ENCODE data around the gene SELENOI. TPM values are rescaled to one million over a fixed set of nuclear protein-coding genes. Genes with fewer than 3 reads are reported as not detected.
"Not testable (repeated sequence)": the region's sequence is repeated elsewhere in the genome, so short reads cannot be mapped to it uniquely, and the experiment has no call there.

SELENOI gene
- total RNA-seq, 1 experiment from 2014 or later: 17.6 TPM

DNA sequence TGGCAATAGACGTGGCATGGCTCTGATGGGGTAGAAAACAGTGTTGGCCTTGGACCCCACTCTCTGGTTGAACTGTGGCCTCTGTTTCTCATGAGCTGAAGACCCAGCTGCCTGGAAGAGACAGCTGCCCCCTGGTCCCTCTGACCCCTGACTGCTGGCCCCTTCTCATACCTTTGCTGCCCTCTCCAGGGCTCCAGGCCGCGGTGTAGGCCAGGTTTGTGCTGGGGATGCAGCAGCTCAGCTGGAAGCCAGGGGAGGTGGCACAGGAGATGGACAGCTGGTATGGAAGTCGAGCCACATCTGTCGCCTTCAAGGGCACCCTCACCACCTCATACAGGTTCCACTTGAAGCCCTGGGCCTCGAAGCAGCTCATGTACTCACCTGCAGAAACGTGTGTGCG is 31.7 kb upstream of the SELENOI start:
- no peaks in the 10 kb centered on the region for H3K4me1 ChIP-seq (replicated peaks)
- no peak overlapping the region for H3K27ac ChIP-seq

DNA sequence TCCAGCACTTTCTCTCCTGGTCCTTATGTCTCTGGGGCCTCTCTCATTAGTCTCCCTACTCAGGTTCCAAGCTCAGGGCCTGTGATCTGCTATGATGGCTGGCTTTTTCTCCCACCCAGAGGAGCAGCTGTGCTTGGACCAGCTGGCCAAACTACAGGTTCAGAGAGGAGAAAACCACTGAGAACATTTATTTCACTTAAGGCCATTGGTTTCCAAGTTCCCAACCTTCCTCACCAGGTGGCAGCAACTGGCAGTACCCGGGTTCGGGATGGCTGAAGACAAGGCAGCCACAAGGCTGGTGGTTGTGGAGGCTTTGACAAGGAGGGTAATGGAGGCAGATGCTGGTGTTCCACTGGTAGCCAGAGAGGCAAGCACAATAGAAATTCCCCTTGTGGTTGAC is 29.9 kb upstream of the SELENOI start:
- 0 out of 2 replicates have a peak, but pooled peaks cover 5% of the 10 kb centered on the region for H3K27me3 ChIP-seq (replicated peaks)
- H3K27ac ChIP-seq: no peak overlapping the region
- no peaks in the 10 kb centered on the region for H3K4me1 ChIP-seq (replicated peaks)
- no peaks in the 10 kb centered on the region for H3K9me3 ChIP-seq (replicated peaks)
- H3K36me3 ChIP-seq: no peaks in the 10 kb centered on the region
- H3K4me3 ChIP-seq: no peak overlapping the region
- DNase-seq (ENCODE audit: low read depth in 1 of 2, low spot score in 2 of 2): no peak

More for the DNA sequence above, 31.7 kb upstream of the SELENOI start:
- no peak for DNase-seq (ENCODE audit: low read depth in 1 of 2, low spot score in 2 of 2)
- Histone ChIP-seq H3K36me3 (no peaks in the 10 kb centered on the region), H3K9me3 (replicated peaks) (no peaks in the 10 kb centered on the region), H3K4me3 (no peak overlapping the region), H3K27me3 (replicated peaks) (no peaks in the 10 kb centered on the region)

DNA sequence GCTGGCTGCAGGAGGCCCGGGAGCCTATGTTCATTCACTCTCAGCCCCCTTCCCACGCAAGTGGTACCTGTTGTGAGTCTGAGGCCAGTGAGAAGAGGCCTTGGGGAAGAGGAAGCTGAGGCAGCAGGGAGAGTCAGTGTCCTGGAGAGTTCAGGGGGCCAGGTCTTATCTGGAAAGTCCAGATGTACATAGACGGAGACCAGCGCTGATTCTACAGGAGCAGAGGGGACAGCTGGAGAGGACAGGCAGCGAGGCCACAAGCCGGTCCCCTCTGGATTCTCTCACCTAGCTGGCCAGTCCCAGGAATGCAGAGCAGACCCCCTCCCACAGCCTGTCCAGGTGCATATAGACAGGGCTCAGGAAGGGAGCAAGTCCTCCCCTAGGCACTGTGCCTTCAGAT is 29.1 kb upstream of the SELENOI start:
- DNase-seq (ENCODE audit: low read depth in 1 of 2, low spot score in 2 of 2): no peak
- H3K27ac ChIP-seq: no peak overlapping the region
- H3K36me3 ChIP-seq: no peaks in the 10 kb centered on the region
- 0 out of 2 replicates have a peak, but pooled peaks cover 5% of the 10 kb centered on the region for H3K27me3 ChIP-seq (replicated peaks)
- H3K4me3 ChIP-seq: no peak overlapping the region
- no peaks in the 10 kb centered on the region for H3K4me1 ChIP-seq (replicated peaks)
- H3K9me3 ChIP-seq (replicated peaks): no peaks in the 10 kb centered on the region

DNA sequence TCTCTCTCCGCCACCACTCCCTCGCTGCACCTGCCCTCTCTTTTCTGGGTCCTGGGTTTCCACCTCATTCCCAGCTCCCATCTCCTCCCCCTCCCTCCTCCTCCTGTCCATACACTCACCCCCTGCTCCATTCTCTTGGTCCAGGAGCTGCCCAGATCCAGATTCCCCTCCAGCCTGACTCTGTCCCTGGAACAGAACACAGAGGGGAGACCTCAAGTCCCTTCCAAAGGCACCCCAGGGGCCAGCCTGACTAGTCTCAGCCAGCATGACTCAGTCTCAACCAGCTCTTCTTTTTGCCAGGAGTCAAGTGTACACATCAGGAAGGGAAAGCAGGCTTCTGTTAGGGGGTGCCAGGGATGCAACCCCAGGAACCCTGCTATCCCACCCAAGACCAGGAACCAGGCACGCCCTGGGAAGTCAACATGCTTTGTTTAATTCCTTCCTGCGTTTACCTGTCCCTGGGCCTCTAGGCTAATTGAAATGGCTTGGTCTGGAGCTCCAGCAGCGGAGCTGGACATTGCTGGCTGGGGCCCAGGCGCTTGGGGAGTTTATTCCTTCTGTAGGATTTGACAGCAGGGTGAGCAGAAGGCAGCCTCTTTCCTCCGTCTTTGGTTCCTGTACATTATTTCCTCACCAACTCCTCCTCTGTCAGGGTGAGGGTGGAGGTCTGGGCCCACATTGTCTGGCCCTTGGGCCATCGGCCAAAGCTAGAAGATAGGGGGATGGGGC is 28.4 kb upstream of the SELENOI start:
- Histone ChIP-seq H3K27ac (no peak overlapping the region), H3K4me3 (no peak overlapping the region), H3K9me3 (replicated peaks) (no peaks in the 10 kb centered on the region), H3K27me3 (replicated peaks) (0 out of 2 replicates have a peak, but pooled peaks cover 5% of the 10 kb centered on the region), H3K4me1 (replicated peaks) (no peaks in the 10 kb centered on the region), H3K36me3 (no peaks in the 10 kb centered on the region)
- DNase-seq (ENCODE audit: low read depth in 1 of 2, low spot score in 2 of 2): no peak

DNA sequence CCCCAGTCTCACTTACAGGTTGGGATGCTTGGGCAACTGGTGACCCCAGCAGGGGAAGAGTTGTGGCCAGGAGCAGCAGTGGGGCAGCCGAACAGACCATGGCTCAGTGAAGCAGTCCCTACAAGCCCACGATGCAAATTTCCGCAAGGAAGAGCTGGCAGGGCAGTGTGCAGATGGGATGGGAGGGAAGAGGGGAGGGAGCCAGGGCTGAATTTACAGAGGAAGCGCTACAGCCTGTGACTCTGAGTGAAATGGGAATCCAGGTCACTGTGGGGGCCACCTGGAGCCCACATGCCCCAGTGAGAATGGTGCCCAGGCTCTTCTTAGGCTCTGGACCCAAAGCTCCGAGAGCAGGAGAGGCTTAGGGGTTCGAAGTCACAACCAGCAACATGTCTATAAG is 27.0 kb upstream of the SELENOI start:
- no peaks in the 10 kb centered on the region for H3K4me1 ChIP-seq (replicated peaks)
- no peaks in the 10 kb centered on the region for H3K9me3 ChIP-seq (replicated peaks)
- no peak overlapping the region for H3K4me3 ChIP-seq
- H3K27me3 ChIP-seq (replicated peaks): 0 out of 2 replicates have a peak, but pooled peaks cover 5% of the 10 kb centered on the region
- no peak for DNase-seq (ENCODE audit: low read depth in 1 of 2, low spot score in 2 of 2)
- H3K36me3 ChIP-seq: no peaks in the 10 kb centered on the region
- H3K27ac ChIP-seq: no peak overlapping the region

DNA sequence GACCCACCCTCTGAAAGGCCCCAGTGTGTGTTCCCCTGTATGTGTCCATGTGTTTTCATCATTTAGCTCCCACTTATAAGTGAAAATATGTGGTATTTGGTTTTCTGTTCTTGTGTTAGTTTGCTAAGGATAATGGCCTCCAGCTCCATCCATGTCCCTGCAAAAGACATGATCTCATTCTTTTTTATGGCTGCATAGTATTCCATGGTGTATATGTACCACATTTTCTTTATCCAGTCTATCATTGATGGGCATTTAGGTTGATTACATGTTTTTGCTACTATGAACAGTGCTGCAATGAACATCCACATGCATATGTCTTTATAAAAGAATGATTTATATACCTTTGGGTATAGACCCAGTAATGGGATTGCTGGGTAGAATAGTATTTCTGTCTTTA is 21.5 kb upstream of the SELENOI start:
- H3K4me1 ChIP-seq (replicated peaks); H3K9me3 ChIP-seq (replicated peaks); H3K36me3 ChIP-seq; DNase-seq (ENCODE audit: low read depth in 1 of 2, low spot score in 2 of 2); H3K27me3 ChIP-seq (replicated peaks); H3K27ac ChIP-seq; H3K4me3 ChIP-seq: not testable (repeated sequence)

DNA sequence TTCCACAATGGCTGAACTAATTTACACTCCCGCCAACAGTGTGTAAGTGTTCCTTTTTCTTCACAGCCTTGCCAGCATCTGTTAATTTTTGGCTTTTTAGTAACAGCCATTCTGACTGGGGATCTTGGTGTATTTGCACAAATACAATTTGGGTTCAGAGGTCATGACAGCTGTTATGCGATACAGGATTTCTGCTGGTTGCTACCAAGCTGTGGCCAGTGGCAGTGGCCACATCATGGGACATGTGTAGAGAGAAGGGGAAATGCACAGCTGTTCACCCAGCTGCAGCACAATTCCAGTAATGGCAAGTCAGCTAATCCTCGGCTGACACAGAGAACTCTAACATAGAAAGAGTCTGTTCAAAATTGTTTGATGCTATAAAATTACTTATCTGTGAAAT is 21.0 kb upstream of the SELENOI start:
- H3K4me3 ChIP-seq: no peak overlapping the region
- no peaks in the 10 kb centered on the region for H3K4me1 ChIP-seq (replicated peaks)
- H3K27ac ChIP-seq: no peak overlapping the region
- 0 out of 2 replicates have a peak, but pooled peaks cover 5% of the 10 kb centered on the region for H3K27me3 ChIP-seq (replicated peaks)
- H3K9me3 ChIP-seq (replicated peaks): no peaks in the 10 kb centered on the region
- no peak for DNase-seq (ENCODE audit: low read depth in 1 of 2, low spot score in 2 of 2)
- H3K36me3 ChIP-seq: no peaks in the 10 kb centered on the region

DNA sequence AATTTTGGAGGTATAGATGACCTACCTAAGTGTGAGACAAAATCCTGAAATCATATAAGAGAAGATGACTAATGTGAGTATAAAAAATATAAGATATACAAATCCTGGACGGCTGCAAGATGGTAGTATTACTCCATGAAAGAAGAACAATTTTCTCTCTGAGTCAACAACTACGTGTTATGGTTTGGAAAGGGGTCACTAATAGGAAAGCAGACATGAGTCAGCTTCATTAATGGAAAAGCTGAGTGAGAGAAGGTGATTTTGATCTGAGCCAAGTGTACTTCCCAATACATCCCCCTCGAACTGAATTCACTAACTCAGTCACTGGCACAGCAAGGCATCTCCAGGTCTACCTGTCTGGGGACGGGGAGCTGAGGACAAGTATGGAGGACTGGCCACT is 20.1 kb upstream of the SELENOI start:
- Histone ChIP-seq H3K27ac (no peak overlapping the region), H3K4me3 (no peak overlapping the region), H3K36me3 (no peaks in the 10 kb centered on the region), H3K4me1 (replicated peaks) (no peaks in the 10 kb centered on the region), H3K9me3 (replicated peaks) (no peaks in the 10 kb centered on the region), H3K27me3 (replicated peaks) (no peaks in the 10 kb centered on the region)
- DNase-seq (ENCODE audit: low read depth in 1 of 2, low spot score in 2 of 2): no peak

DNA sequence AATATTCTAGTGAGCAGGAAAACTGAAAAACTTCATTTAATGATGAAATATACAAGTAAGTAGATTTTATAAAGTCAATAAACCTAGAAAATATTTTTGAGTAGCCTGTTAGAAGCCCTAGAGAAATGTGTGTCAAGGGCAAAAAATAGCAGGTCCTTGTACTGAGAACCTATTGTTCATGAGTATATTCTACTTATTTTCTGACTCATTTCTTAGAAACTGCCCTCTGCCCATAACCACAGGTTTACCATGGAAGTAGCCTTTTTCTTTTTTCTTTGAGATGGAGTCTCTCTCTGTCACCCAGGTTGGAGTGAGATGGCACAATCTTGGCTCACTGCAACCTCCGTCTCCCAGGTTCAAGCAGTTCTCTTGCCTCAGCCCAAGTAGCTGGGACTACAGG is 19.4 kb upstream of the SELENOI start:
- Histone ChIP-seq H3K36me3 (no peaks in the 10 kb centered on the region), H3K9me3 (replicated peaks) (no peaks in the 10 kb centered on the region), H3K27ac (no peak overlapping the region), H3K4me1 (replicated peaks) (no peaks in the 10 kb centered on the region), H3K4me3 (no peak overlapping the region), H3K27me3 (replicated peaks) (no peaks in the 10 kb centered on the region)
- DNase-seq (ENCODE audit: low read depth in 1 of 2, low spot score in 2 of 2): no peak

DNA sequence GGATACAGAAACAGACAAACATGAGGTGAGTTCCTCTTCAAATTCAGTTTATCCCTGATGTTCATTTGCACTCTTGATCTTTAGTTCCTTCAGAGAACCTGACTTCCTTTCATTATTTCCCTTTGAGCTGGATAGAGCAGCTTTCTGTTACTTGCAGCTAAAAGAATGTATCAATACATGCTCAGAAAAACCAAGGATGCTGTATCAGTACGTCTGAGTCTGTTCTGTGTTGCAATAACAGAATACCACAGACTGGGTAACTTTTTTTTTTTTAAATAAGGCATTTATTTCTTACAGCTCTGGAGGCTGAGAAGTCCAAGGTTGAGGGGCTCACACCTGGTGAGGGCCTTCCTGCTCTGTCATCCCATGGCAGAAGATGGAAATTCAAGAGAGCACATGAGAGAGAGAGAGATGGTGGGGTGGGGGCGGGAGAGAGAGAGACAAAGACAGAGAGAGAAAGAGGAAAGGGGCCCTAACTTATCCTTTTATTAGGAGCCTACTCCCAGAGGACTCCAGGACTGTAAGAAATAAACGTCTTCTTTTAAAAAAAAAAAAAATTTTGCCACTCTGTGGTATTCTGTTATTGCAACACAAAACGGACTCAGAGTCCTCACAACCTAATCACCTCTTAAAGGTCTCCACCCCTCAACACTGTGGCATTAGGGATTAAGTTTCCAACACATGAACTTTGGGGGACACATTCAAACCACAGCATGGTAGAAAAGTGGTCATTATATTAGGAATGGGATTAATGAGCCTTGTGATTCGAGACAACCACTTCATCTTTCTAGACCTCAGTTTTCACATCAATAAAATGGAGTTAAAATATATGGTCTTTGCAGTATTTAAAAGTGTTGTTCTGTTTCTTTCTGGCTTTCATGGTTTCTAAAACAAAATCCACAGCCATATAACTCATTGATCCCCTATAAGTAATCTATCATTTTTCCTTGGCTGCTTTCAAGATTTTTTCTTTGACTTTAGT is 18.4 kb upstream of the SELENOI start:
- Histone ChIP-seq H3K4me3 (no peak overlapping the region), H3K27ac (no peak overlapping the region), H3K36me3 (no peaks in the 10 kb centered on the region), H3K9me3 (replicated peaks) (no peaks in the 10 kb centered on the region), H3K27me3 (replicated peaks) (no peaks in the 10 kb centered on the region), H3K4me1 (replicated peaks) (no peaks in the 10 kb centered on the region)
- DNase-seq (ENCODE audit: low read depth in 1 of 2, low spot score in 2 of 2): no peak

DNA sequence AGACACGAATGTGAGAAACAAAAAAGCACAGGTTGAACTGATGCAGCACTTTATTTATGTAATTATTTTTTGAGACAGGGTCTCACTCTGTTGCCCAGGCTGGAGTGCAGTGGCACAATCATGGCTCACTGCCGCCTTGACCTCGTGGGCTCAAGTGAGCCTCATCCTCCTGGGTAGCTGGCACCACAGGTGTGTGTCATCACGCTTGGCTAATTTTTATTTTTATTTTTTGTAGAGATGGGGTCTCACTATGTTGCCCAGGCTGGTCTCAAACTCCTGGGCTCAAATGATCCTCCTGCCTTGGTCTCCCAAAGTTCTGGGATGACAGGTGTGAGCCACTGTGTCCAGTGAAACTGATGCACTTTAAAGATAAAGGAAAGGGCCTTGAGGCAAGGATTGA is 16.9 kb upstream of the SELENOI start:
- not testable (repeated sequence) for H3K4me3 ChIP-seq; H3K27ac ChIP-seq; H3K36me3 ChIP-seq; H3K4me1 ChIP-seq (replicated peaks); H3K9me3 ChIP-seq (replicated peaks); H3K27me3 ChIP-seq (replicated peaks); DNase-seq (ENCODE audit: low read depth in 1 of 2, low spot score in 2 of 2)

DNA sequence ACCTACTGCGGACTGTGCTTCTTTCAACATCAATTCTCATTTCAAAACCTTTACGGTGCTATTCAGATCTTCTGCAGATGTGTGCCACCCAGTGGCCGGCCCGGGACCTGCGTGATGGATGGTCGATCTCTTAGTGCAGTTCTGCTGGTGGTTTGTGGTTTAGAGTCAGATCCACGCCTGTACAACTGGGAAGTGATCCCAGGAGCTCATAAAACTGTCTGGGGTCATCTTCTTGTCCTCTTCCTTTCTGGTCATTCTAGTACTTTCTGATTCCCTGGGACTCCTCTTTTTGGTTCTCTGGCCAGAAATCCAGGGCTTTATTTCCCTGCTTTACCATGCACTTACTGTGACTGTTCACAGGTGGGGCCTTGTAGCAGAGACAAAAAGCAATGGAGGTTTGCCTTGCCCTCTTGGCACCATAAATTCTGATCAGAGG is 15.8 kb upstream of the SELENOI start:
- H3K27ac ChIP-seq: no peak overlapping the region
- no peak overlapping the region for H3K4me3 ChIP-seq
- peak; percentile 58 to 70 for DNase-seq (ENCODE audit: low read depth in 1 of 2, low spot score in 2 of 2)

DNA sequence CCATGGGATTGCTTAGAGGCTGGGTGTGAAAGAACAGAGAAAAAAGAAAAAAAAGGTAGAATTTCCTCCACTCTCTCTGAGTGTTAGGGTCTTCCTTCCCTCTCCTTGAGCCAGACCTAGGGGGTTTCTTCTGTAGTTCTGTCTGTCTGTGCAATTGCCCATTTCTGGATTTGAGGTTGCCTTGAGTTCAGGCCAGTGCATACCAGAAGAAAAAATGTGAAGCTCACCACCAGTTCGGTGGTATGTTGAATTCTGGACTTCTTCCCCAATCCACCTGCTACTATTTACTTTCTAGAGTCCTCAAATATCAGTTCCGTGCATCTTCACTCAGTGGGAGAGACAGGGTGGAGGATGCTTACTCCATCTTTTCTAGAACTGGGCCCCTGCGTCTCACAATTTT is 15.3 kb upstream of the SELENOI start:
- no peak for DNase-seq (ENCODE audit: low read depth in 1 of 2, low spot score in 2 of 2)
- H3K27ac ChIP-seq: no peak overlapping the region
- no peaks in the 10 kb centered on the region for H3K4me1 ChIP-seq (replicated peaks)
- H3K27me3 ChIP-seq (replicated peaks): no peaks in the 10 kb centered on the region
- H3K9me3 ChIP-seq (replicated peaks): no peaks in the 10 kb centered on the region
- no peaks in the 10 kb centered on the region for H3K36me3 ChIP-seq
- no peak overlapping the region for H3K4me3 ChIP-seq

More for the DNA sequence above, 15.8 kb upstream of the SELENOI start:
- Histone ChIP-seq H3K9me3 (replicated peaks) (no peaks in the 10 kb centered on the region), H3K4me1 (replicated peaks) (no peaks in the 10 kb centered on the region), H3K27me3 (replicated peaks) (no peaks in the 10 kb centered on the region), H3K36me3 (no peaks in the 10 kb centered on the region)

DNA sequence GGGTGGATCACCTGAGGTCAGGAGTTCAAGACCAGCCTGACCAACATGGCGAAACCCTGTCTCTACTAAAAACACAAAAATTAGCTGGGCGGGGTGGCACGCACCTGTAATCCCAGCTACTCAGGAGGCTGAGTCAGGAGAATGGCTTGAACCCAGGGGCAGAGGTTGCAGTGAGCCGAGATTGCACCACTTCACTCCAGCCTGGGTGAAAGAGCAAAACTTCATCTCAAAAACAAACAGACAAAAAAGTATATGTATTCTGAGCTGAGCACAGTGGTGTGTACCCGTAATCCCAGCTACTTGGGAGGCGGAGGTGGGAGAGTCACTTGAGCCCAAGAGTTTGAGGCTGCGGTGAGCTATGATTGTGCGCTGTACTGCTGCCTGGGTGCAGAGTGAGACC is 14.6 kb upstream of the SELENOI start:
- H3K36me3 ChIP-seq; H3K9me3 ChIP-seq (replicated peaks); H3K4me1 ChIP-seq (replicated peaks); H3K27ac ChIP-seq; DNase-seq (ENCODE audit: low read depth in 1 of 2, low spot score in 2 of 2); H3K27me3 ChIP-seq (replicated peaks); H3K4me3 ChIP-seq: not testable (repeated sequence)
